HG03025 (cell line): ENCODE measurements around the gene PCYT1A.
"Not testable (repeated sequence)": the region's sequence is repeated elsewhere in the genome, so short reads cannot be mapped to it uniquely, and the experiment has no call there.

Experiments
- ATAC-seq: cut with Tn5 transposase; IDR thresholded peaks from one replicate; pipeline ENCODE4 v1.9.1; 2021; ENCODE audit warnings: mild to moderate bottlenecking, moderate library complexity; ENCODE audit not compliant: unreplicated experiment, low FRiP score

The PCYT1A gene

GRCh38 chr3:196287440-196288140, at the start of gene PCYT1A:
PCYT1A (minus strand) TSS chr3:196287726; CDS start chr3:196270531, 17,195 bp downstream.
- peak; percentile 75 for ATAC-seq

- ATAC-seq, result no peak
These were observed 49.0 kb upstream of the PCYT1A start for GRCh38 chr3:196336319-196337145.

- no peak for ATAC-seq
These were observed 48.0 kb upstream of the PCYT1A start for GRCh38 chr3:196335503-196335948.

- no peak for ATAC-seq
These were observed 47.5 kb upstream of the PCYT1A start for GRCh38 chr3:196334982-196335381.

- no peak for ATAC-seq
These were observed 44.6 kb upstream of the PCYT1A start for GRCh38 chr3:196332168-196332567.

- no peak for ATAC-seq
These were observed 39.9 kb upstream of the PCYT1A start for GRCh38 chr3:196327405-196327804.

GRCh38 chr3:196326936-196327335, 39.4 kb upstream of the PCYT1A start:
- ATAC-seq, result no peak

GRCh38 chr3:196323691-196324090, 36.2 kb upstream of the PCYT1A start:
- no peak for ATAC-seq

GRCh38 chr3:196323016-196323415, 35.5 kb upstream of the PCYT1A start:
- no peak for ATAC-seq

- ATAC-seq, result no peak
These were observed 33.6 kb upstream of the PCYT1A start for GRCh38 chr3:196321162-196321561.

- ATAC-seq, result no peak
These were observed 32.6 kb upstream of the PCYT1A start for GRCh38 chr3:196320137-196320536.

GRCh38 chr3:196317687-196318467, 30.4 kb upstream of the PCYT1A start, which contains the start of gene DYNLT2B:
DYNLT2B (minus strand) TSS chr3:196318240; CDS start chr3:196318152, 88 bp downstream.
- ATAC-seq, result peak; percentile 72

- not testable (repeated sequence) for ATAC-seq
These were observed 29.5 kb upstream of the PCYT1A start for GRCh38 chr3:196316799-196317686.

GRCh38 chr3:196315821-196316220, 28.3 kb upstream of the PCYT1A start:
- ATAC-seq, result no peak

- no peak for ATAC-seq
These were observed 27.1 kb upstream of the PCYT1A start for GRCh38 chr3:196314597-196314996.

- not testable (repeated sequence) for ATAC-seq
These were observed 26.6 kb upstream of the PCYT1A start for GRCh38 chr3:196314086-196314485.

- ATAC-seq, result not testable (repeated sequence)
These were observed 15.4 kb upstream of the PCYT1A start for GRCh38 chr3:196302960-196303359.

- ATAC-seq, result not testable (repeated sequence)
These were observed 15.0 kb upstream of the PCYT1A start for GRCh38 chr3:196302551-196302950.

- ATAC-seq, result no peak
These were observed 11.0 kb upstream of the PCYT1A start for GRCh38 chr3:196298521-196298920.
